NCI-H748 treated with DMSO at 0.1 percent for 48 hours (cell line): ENCODE measurements around the gene FLCN.
"Not testable (repeated sequence)": the region's sequence is repeated elsewhere in the genome, so short reads cannot be mapped to it uniquely, and the experiment has no call there.

Experiments used
- DNase-seq: peaks from one replicate; lab custom pipeline; 2025; lab: John Stamatoyannopoulos, UW

Gene FLCN

DNA sequence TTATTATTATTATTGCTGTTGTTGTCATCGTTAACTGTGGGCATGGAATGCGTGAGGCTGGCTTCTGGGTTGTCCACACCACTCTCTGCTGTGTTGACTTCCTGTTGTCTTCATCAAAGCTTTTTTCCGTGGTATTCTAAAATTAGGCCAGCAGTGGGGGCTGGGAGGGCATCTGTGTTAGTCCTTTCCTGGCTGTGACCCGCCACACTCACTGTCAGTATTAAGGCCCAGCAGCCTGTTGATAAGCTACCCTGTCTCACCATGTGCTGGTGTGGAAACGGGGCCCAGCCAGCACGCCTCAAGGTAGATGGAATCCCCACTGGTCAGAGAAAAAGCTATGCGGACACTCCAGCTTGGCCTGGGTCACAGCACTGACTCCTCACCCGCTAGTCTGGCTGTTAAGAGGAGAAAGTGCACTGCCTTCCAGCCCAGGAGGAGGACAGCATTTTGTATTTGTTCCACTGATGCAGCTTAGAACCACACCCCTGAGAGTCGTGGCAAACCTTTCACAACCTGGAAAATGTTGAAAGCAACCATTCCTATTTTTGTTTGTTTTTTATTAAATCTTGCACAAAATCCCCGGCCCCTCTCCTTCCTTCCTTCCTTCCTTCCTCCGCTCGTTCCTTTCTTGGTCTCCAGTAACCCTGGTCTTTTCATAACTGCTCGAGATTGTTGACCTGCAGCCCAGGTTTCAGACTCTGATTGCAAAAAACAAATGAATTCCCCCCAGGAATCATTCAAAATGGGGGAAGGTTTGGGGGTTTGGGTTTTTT lies 51.8 kb downstream of the FLCN start:
- DNase-seq: not testable (repeated sequence)

DNA sequence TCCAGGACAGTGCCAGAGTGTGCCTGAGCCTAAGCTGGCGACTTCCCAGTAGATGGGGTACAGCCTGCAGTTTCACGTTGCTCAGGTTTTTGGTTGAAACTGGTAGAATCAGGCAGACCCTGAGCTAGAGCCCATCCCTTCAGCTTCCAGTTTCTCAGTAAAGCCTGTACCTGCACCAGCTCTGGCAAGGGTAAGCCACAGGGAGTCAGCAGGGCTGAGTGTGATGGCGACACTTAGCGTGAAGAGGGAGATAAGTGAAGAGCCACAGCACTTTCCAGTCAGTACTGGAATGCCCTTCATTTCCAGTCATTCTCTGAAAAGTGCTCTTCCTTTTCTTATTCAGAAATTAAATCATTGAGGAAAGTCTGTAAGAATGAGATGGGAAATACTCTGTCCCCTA lies 53.2 kb downstream of the FLCN start:
- no peak for DNase-seq

DNA sequence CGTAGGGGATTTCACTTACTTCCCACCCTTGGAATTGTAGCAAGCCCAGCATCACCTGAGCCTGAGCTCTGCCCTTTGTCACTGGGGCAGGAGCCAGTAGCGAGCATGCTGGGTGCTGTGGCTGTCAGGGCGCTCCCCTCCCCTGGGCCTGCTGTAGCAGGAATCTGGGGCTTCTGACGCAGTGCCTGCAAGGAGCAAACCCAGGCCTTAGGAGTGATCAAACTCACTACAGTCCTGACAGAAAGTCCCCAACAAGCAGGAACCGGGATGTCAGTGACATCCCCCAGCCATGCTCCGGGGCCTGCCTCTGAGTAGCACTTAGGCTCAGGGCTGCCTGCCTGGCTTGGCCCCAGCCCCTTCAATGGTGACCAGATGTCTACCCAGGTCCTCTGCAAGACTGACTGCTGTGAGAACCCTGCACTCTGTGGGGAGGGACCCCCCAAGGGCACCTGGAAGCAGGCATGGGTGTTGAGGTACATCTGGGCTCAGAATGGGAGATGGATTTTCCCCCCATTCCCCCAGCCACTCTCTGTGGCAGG lies 54.3 kb downstream of the FLCN start:
- DNase-seq: no peak

DNA sequence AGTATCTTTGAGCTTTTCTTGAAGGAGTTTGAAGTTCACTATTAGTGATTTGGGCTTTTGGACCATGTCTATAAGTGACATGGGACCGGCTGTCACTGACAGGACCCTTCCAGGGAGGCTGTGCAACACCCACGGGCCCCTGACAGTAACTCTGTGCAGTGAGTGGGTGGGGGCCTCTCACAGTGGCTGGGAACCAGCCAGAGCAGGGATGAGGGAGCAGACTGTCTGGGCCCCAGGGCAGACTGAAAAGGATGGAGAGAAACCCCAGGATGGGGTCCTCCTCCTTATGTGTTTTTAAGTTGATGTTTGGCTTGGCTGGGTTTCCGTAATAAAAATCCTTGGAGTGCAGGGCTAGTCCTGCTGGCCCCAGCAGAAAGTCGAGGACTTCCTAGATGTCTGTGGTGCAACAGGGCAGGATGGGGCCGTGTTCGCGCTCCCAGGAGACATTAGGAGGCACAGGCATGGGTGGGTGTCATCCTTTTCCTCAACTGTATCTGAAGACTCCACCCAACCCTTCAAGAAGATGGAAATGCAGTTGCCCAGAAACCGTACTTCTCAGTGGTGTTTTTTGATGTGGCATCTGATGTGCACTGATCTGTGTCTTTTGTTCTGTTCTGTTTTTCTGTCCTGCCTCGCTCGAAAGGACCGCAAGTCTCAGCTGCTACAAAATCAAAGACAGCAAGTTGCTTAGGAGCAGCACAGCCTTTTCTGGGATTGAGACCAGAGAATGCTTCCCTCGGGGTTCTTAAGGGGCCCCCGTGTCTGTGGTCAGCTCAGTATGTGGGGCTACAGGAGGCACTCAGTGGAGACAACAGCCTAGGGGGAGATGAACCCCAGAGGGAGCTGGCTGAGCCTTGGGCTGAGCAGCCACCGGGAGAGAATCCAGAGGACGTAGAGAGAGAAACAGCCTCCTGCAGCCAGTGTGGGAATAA lies 55.0 kb downstream of the FLCN start:
- no peak for DNase-seq

DNA sequence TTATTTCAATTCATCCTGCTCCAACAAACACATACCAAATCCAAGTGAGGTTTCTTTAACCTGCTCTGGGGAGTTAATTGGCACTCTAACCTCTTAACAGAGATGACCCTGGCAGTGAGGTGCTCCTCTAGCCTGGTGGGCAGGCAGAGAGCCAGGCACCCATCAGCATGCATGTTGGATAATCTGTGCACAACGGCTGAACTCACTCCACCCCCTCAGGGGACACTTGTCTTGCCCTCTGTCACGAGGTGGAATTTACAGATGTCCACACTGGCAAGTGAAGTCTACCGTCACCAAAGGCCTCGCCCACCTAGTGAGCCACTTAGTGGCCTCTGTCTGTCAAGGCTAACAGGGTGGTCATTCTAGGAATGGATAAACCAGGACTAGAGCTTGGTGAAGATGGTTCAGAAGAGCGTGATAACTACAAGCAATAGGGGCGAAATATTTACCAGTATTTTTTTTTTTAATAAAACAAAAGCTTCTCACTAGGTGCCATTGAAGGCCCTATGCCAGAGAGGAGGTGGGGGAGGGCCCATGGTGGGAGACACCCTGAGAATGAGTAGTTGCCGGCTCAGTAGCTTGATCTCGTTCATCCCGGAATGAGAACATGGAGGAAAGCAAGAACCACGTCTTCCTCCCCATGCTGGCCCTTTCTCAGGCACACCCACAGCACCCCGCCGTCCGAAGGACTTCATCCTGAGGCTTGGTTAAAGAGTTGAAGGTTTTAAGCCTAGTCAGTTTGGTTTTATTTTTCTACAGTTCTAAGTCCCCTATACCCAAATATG lies 56.0 kb downstream of the FLCN start:
- no peak for DNase-seq

DNA sequence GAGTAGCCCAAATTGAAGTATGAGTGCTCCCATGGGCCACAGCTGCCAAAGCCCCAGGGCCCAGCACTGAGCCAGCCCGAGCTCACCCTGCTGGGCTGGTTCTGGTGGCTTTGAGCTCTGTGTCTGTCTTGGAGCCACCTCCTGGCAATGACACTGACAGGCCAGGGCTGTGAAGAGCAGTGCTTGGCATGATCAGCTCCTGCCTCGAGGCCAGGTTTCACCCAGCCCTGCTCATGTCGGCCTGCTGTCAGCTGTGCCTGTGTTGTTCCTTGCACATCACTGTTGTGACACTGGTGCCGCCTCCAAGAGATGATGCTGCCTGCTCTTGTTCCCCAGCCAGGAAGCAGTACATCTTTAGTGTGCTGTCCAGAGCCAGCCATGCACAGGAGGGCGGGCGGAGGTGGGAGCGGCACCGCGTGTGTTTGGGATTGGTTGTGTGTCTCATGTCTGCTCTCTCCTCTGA lies 56.8 kb downstream of the FLCN start:
- no peak for DNase-seq

DNA sequence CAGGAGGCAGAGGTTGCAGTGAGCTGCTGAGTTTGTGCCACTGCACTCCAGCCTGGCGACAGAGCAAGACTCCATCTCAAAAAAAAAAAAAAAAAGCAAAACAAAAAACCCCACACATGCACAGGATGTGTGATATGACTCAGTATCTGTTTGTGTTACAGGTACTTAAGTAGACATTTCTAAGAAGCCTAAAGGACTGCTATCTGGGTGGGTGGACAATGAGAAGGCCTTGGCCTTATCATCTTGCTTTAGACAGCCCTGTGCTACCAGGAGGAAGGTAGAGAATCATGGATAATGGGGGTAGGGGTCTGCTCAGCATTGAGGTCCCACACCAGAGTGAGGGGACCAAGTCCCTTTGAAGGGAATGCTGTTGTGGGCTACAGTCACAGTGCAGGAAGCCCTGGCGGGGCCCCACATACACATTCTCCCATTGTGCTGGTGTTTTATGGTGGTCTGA lies 57.6 kb downstream of the FLCN start:
- DNase-seq: no peak

DNA sequence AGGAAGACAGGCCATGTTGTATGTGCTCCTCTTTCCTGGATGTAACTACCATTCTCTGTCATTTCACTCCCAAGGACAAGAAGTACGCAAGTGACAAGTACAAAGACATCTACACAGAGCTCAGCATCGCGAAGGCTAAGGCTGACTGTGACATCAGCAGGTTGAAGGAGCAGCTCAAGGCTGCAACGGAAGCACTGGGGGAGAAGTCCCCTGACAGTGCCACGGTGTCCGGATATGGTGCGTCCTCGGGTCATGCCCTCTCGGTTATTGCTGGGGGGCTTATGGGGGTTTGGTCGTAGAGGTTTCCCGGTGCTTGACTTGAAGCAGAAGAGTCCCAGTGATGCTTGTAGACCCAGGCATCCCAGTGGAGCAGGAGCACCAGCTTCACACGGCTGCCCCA lies 59.8 kb downstream of the FLCN start:
- no peak for DNase-seq

DNA sequence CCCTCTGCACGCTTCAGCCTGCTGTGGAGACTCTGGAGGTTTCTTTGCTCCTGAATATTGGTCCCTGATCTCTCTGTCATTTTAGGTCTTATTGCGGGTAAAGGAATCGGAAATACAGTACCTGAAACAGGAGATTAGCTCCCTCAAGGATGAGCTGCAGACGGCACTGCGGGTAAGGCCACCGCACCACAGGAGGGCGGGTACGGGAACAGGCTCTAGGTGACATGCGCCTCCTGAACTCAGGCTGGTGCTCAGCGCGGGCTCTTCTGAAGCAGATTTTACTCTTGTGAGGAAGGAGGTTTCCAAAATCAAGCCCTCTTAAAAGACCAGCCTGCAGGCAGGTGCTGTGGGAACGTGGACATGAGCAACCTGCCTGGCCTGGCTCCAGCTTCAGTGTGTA lies 60.6 kb downstream of the FLCN start:
- no peak for DNase-seq

DNA sequence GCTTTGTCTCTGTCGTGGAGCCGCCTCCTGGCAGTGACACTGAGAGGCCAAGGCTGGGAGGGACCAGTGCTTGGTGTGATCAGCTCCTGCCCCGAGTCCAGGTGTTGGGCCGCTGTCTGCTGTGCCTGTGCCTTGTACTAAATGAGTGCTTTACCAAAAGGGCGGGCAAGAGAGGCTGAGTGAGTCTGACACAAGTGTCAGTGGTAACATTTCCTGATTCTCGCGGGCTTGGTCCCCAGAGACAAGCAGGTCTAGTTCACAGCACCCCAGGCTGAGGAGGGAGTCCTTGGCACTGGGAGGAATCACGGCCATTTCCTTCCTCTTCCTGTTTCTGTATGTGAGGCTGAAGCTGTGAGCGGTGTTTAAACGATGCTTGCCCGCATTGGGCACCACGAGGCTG lies 61.1 kb downstream of the FLCN start:
- no peak for DNase-seq

DNA sequence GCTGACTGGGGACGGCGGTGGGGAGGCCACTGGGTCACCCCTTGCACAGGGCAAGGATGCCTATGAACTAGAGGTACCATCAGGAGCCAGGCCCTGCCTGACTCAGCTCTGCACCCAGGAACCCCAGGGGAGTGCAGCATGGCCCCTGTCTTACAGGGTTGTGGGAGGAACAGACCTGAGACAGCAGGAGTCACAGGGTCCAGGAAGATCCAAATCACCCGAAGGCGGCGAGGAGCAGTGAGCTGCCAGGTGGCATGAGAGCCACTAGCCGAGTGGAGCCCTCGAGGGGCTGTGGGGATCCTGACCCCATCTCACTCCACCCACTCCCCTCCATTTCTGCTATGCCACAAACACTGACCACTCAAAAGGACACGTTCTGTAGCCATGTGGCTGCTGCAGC lies 61.6 kb downstream of the FLCN start:
- DNase-seq: no peak

DNA sequence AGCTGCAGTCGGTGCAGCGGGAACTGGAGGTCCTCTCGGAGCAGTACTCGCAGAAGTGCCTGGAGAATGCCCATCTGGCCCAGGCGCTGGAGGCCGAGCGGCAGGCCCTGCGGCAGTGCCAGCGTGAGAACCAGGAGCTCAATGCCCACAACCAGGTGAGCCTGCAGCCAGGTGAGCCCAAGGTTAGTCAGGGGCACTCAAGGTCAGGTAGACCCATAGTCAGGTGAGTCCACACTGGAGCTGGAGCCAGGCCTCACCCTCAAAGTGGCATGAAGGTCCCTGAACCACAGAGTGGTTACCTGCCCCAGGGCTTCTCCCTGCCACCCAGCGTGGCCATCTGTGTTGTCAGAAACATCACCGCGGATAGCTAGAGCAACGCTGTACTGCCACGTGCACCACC lies 63.0 kb downstream of the FLCN start:
- DNase-seq: no peak

DNA sequence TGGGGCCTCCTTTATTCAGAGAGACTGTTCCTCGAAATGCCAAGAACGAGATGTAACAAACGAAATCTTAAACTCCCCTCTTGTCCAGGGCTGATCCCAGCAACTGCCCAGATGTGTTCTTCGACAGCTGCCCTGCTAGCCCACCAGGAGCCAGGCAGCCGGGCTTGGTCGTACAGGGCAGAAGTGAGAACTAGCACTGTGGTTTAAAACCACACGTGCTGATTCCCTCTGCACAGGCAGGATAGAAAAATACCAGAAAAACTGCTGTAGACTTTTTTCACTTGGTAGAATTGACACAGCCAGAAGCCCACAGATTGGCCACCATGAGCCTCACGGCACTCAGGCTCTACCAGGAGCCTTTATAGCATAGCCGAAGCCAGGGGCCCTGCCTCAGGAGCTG lies 64.0 kb downstream of the FLCN start:
- no peak for DNase-seq

DNA sequence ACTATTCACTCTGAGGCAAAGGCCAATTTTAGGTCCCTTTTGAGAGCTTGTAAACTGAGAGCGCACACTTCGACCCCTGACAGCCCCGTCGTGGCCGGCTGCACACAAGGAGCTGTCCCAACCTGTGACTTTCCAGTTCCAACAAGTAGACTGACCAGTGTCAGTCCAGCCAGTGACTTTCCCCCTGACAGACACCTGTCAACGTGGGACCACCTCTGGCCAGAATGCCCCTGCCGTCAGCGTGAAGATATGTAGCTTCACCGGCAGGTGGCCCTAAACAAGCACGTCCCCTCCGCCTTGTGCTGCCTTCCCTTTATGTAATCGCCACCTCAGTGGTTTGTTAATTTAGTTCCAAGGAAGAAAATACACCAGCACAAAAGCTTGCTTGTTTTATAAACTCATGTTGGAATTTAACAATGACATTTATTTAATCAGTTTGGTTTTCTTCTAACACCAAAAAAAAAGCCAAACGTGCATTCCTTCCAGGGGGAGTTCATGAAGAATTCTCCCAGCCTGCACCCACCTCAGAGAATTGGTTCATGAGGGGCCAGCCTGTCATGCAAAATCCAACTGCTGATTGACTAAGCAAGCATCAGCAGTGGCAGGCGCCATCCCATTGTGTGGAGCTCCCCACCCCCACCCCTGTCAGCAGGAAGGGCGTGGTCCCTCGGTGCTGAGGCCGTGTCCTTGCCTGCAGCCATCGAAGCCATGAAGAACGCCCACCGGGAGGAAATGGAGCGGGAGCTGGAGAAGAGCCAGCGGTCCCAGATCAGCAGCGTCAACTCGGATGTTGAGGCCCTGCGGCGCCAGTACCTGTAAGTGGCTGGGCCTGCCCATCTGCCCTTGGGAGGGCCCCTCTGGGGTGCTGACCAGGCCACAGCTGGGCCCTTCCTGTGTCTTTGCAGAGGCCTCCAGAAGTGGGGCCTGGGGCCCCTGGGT lies 64.7 kb downstream of the FLCN start:
- peak; percentile 22 for DNase-seq

DNA sequence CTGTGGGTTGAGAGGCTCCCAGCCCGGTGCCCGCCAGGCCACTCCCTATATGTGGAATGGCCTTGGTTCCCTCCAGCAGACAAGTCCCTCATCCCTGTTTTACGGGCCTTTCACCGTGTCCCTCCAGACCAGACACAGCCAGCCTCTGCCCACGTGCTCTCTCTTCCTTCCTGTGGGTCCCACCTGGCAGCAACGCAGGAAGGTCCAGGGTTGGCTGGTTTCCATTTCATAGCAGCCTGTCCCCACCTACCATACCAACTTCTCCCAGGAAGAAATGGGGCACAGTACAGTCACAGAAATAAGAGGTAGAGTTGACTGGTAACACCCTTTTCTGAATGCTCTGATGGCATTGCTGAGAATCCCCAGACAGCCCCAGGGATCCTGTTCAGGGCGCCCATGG lies 65.8 kb downstream of the FLCN start:
- no peak for DNase-seq

DNA sequence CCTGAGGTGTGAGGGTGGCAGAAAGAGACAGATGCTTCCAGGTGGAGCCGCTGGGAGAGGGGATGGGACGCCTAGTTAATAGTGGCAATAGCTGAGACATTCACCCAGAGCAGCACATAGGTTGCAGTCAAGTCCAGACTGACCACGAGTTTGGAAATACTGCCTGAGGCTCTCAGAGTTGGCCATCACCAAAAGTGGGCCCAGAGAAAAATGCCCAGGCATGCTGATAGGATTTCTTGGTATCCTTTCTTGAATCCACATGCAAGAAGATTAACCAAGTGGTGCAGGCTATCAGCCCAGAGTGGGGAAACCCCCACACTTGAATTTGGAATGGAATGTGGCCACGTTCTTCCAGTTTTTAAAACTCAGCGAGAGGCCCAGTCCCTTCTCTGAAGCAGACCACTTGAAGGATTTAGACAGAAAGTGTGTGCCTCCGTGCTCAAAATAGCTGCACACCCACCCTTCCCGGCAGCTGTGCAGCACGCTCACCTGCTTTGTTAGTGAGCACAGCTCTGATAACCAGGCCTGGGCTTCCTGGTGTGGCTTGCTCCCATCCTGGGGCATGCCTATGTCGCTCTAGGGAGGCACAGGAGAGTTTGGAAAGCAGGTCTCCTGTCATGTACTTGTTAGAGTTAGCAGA lies 66.5 kb downstream of the FLCN start:
- no peak for DNase-seq

DNA sequence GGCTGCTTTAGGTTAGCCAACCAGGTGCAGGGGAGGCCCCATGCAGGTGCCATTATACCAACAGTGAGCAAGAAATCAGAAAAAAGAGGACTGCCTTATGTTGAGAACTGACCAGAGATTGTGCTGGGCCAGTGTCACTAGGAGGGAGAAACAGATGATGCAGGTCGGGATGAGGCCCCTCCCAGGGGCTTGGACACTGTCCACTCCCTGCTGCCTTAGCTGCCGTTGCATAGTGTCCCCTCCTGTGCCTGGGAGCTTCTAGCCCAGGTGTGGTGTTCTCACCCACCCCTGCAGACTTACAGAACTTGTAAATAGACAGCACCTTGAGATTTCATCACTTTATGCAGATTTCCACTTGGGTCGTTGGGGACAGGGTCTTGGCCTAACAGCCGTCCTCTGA lies 67.6 kb downstream of the FLCN start:
- no peak for DNase-seq

DNA sequence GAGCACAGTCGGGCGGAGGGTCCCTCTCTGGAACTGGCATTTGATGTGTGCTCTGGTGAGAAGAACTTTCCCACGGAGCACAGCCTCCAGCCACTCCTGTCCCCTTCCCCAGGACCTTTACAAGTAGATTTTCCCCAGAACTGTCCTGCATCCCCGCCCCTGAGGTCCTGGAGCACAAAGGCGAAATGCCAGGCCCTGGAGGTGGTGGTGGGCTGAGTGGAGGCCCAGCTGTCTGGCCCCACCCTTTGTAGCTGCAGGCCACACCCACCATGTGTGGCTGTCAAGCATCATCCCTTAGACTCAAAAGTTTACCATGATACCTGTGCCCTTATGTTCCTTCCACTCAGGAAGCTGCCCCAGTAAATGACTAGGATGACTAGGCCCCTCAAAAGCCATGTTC lies 68.6 kb downstream of the FLCN start:
- no peak for DNase-seq

DNA sequence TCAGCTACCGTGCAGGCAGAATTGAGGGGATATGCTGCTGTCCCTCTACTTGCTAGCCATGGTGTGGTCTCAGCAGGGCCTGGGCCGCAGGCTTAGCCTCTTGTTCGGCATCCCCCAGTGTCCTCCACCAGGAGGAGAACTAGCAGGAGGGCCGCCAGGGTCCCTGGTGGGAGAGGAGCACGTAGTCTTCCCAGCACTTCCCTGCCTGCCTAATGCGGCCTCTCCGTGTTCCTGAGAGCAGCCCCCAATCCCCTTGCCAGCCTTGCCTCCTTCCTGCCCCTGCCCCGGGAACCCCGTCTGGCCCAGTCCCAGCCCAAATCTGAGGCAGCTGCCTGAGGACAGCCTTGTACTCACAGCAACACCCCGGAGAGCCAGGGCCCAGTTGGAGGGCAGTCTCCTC lies 69.0 kb downstream of the FLCN start:
- DNase-seq: no peak

DNA sequence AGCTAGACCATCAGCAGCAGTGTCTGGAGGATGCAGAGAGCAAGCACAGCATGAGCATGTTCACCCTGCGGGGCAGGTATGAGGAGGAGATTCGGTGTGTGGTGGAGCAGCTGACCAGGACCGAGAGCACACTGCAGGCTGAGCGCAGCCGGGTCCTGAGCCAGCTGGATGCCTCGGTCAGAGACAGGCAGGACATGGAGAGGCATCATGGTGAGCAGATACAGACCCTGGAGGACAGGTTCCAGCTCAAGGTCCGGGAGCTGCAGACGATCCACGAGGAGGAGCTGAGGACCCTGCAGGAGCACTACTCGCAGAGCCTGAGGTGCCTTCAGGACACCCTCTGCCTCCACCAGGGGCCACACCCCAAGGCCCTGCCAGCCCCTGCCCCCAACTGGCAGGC lies 69.6 kb downstream of the FLCN start:
- no peak for DNase-seq
